ENCODE measurements around the gene SHANK2. TPM values are rescaled to one million over a fixed set of nuclear protein-coding genes. Genes with fewer than 3 reads are reported as not detected.

Gene SHANK2
- total and polyA plus RNA-seq, 10 of the 15 experiments (the other 5 are each of a cell fraction or from before 2014, with no cell fraction given): 0.01 to 0.31 (median 0.10) TPM; not detected in 5

DNA sequence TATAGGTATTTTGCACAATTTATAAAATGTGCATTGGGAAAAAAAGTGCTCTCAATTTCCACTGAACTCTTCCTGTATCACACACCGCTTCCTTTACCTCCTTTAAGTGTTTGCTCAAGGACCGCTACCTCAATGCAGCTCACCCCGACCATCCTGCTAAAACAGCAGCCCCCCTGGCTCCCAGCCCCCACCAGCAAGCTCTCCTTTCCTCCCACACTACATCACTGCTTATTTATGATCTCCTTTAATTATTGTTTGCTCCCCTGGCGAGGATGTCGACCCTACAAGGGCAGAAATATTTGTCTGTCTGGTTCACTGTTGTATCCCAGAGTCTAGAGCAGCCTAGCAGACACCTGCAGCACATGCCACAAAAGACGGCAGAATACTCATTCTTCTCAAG is 10.0 kb downstream of the SHANK2 start:
- ChIA-PET SMC1A (ENCODE audit: uncharacterized antibody, unreplicated experiment) (no interaction called here), POLR2A (no interaction called here), CTCF (no interaction called here), RAD21 (ENCODE audit: unreplicated experiment) (no interaction called here)
- no TSS peak for BruUV-seq (replicated peaks)
- TF ChIP-seq SUZ12 (IDR thresholded peaks at IDR 0.05; ENCODE audit: unreplicated experiment) (no peak), ZNF274 (IDR thresholded peaks at IDR 0.05; ENCODE audit: insufficient read depth, insufficient read length) (no peak), ZNF384 (IDR thresholded peaks at IDR 0.05; ENCODE audit: borderline replicate concordance, low read depth, low read length) (no peak), KDM1A (IDR thresholded peaks at IDR 0.05; ENCODE audit: borderline replicate concordance) (no peak), NFYB (IDR thresholded peaks at IDR 0.05; ENCODE audit: insufficient read depth, low read depth, low read length) (no peak), CEBPB (IDR thresholded peaks at IDR 0.05; ENCODE audit: borderline replicate concordance in 1 of 2, low read depth in 2 of 2, low read length in 2 of 2) (no peak), NR2C1 (IDR thresholded peaks at IDR 0.05) (no peak), GABPA (IDR thresholded peaks at IDR 0.05; ENCODE audit: low read depth) (no peak), LARP7 (IDR thresholded peaks at IDR 0.05) (no peak)
- TF ChIP-seq, protein P1, sequence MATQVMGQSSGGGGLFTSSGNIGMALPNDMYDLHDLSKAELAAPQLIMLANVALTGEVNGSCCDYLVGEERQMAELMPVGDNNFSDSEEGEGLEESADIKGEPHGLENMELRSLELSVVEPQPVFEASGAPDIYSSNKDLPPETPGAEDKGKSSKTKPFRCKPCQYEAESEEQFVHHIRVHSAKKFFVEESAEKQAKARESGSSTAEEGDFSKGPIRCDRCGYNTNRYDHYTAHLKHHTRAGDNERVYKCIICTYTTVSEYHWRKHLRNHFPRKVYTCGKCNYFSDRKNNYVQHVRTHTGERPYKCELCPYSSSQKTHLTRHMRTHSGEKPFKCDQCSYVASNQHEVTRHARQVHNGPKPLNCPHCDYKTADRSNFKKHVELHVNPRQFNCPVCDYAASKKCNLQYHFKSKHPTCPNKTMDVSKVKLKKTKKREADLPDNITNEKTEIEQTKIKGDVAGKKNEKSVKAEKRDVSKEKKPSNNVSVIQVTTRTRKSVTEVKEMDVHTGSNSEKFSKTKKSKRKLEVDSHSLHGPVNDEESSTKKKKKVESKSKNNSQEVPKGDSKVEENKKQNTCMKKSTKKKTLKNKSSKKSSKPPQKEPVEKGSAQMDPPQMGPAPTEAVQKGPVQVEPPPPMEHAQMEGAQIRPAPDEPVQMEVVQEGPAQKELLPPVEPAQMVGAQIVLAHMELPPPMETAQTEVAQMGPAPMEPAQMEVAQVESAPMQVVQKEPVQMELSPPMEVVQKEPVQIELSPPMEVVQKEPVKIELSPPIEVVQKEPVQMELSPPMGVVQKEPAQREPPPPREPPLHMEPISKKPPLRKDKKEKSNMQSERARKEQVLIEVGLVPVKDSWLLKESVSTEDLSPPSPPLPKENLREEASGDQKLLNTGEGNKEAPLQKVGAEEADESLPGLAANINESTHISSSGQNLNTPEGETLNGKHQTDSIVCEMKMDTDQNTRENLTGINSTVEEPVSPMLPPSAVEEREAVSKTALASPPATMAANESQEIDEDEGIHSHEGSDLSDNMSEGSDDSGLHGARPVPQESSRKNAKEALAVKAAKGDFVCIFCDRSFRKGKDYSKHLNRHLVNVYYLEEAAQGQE (IDR thresholded peaks at IDR 0.05; ENCODE audit: low read depth, low read length): no peak
- TF ChIP-seq, protein P2, sequence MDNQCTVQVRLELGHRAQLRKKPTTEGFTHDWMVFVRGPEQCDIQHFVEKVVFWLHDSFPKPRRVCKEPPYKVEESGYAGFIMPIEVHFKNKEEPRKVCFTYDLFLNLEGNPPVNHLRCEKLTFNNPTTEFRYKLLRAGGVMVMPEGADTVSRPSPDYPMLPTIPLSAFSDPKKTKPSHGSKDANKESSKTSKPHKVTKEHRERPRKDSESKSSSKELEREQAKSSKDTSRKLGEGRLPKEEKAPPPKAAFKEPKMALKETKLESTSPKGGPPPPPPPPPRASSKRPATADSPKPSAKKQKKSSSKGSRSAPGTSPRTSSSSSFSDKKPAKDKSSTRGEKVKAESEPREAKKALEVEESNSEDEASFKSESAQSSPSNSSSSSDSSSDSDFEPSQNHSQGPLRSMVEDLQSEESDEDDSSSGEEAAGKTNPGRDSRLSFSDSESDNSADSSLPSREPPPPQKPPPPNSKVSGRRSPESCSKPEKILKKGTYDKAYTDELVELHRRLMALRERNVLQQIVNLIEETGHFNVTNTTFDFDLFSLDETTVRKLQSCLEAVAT (IDR thresholded peaks at IDR 0.05): no peak
- TF ChIP-seq, protein P3, sequence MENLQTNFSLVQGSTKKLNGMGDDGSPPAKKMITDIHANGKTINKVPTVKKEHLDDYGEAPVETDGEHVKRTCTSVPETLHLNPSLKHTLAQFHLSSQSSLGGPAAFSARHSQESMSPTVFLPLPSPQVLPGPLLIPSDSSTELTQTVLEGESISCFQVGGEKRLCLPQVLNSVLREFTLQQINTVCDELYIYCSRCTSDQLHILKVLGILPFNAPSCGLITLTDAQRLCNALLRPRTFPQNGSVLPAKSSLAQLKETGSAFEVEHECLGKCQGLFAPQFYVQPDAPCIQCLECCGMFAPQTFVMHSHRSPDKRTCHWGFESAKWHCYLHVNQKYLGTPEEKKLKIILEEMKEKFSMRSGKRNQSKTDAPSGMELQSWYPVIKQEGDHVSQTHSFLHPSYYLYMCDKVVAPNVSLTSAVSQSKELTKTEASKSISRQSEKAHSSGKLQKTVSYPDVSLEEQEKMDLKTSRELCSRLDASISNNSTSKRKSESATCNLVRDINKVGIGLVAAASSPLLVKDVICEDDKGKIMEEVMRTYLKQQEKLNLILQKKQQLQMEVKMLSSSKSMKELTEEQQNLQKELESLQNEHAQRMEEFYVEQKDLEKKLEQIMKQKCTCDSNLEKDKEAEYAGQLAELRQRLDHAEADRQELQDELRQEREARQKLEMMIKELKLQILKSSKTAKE (IDR thresholded peaks at IDR 0.05; ENCODE audit: low read depth, poor library complexity, severe bottlenecking): no peak
- 42% methylated on average over 6 of the region's 6 CpGs for WGBS (ENCODE audit: insufficient coverage, insufficient replicate concordance, low lambda C conversion rate, missing lambda C conversion rate)
- no peaks in the 10 kb centered on the region; the same call in 1 of the 2 replicates for H3K4me1 ChIP-seq (ENCODE audit: control insufficient read depth, insufficient read depth, low read length)
- DNase-seq (ENCODE audit: low read depth, low spot score) (no peak), ATAC-seq (no peak), FAIRE-seq (no peak)
- no peaks in the 10 kb centered on the region; the same call in 2 of the 3 replicates for H3K9me3 ChIP-seq (replicated peaks; ENCODE audit: control insufficient read depth, insufficient read depth, low read length)
- H3K27ac ChIP-seq (ENCODE audit: control insufficient read depth, insufficient read depth): no peak overlapping the region
- intact Hi-C loops (cut with micrococcal nuclease; ENCODE audit: unreplicated experiment): no loop called here
- no peaks in the 10 kb centered on the region; a peak in 1 of 4 replicates for H3K27me3 ChIP-seq (replicated peaks in 1 of 2; ENCODE audit: control insufficient read depth in 2 of 2, insufficient read depth in 2 of 2, low read length in 1 of 2)
- no peak overlapping the region for H3K9ac ChIP-seq (ENCODE audit: control insufficient read depth, insufficient read depth, low read length)
- in situ Hi-C loops (cut with MboI): no loop called here
- H3K36me3 ChIP-seq (ENCODE audit: control insufficient read depth in 2 of 2, insufficient read depth in 2 of 2, low read length in 1 of 2): no peaks in the 10 kb centered on the region; a peak in 1 of 4 replicates
- H4K20me1 ChIP-seq (ENCODE audit: control insufficient read depth, insufficient read depth): no peaks in the 10 kb centered on the region
- H3K79me2 ChIP-seq (ENCODE audit: control insufficient read depth, insufficient read depth, low read length): no peaks in the 10 kb centered on the region
- no peak overlapping the region for H3K4me3 ChIP-seq
- no peak overlapping the region for H3K4me2 ChIP-seq (ENCODE audit: control insufficient read depth, insufficient read depth)
- H2AFZ ChIP-seq (ENCODE audit: control insufficient read depth, low read depth, low read length): no peak overlapping the region

All from GM12878 (cell line).